ENCODE measurements around the gene AASS. TPM values are rescaled to one million over a fixed set of nuclear protein-coding genes. Genes with fewer than 3 reads are reported as not detected.

AASS gene
- total RNA-seq, 1 donor from 2014 or later: 34.4 TPM

GRCh38 chr7:122123746-122124145 is 20.3 kb downstream of the AASS start:
- Histone ChIP-seq H3K9me3 (no peaks in the 10 kb centered on the region), H3K27ac (no peak overlapping the region), H3K36me3 (no peaks in the 10 kb centered on the region), H3K27me3 (no peaks in the 10 kb centered on the region), H3K4me3 (no peak overlapping the region), H3K4me1 (no peaks in the 10 kb centered on the region)
- DNase-seq (ENCODE audit: extremely low spot score in 2 of 2): no peak
- TF ChIP-seq POLR2A (IDR thresholded peaks at IDR 0.05): no peak
- TF ChIP-seq POLR2AphosphoS5 (IDR thresholded peaks at IDR 0.05; ENCODE audit: insufficient read depth in 1 of 2, low read depth in 1 of 2): no peak
- no peak for TF ChIP-seq CTCF (IDR thresholded peaks at IDR 0.05)
- intact Hi-C loops (cut with DNase I): no loop called here

GRCh38 chr7:122118757-122119156 is 25.3 kb downstream of the AASS start:
- Histone ChIP-seq H3K36me3 (peaks cover 0 to 6% of the 10 kb centered on the region in 2 donors), H3K9me3 (no peaks in the 10 kb centered on the region)
- intact Hi-C loops (cut with DNase I): no loop called here

GRCh38 chr7:122103064-122103463 is 41.0 kb downstream of the AASS start:
- Histone ChIP-seq H3K4me1 (no peaks in the 10 kb centered on the region), H3K36me3 (peaks cover 0 to 32% of the 10 kb centered on the region in 2 donors), H3K27ac (no peak overlapping the region), H3K9me3 (peaks cover 15% of the 10 kb centered on the region), H3K4me3 (no peak overlapping the region), H3K27me3 (no peaks in the 10 kb centered on the region)
- intact Hi-C loops (cut with DNase I): no loop called here
- no peak for TF ChIP-seq CTCF (IDR thresholded peaks at IDR 0.05)
- TF ChIP-seq POLR2AphosphoS5 (IDR thresholded peaks at IDR 0.05; ENCODE audit: insufficient read depth in 1 of 2, low read depth in 1 of 2): no peak
- no peak for TF ChIP-seq POLR2A (IDR thresholded peaks at IDR 0.05)
- no peak for DNase-seq (ENCODE audit: extremely low spot score in 2 of 2)

More at GRCh38 chr7:122118757-122119156, 25.3 kb downstream of the AASS start:
- Histone ChIP-seq H3K4me3 (no peak overlapping the region), H3K27me3 (no peaks in the 10 kb centered on the region), H3K4me1 (no peaks in the 10 kb centered on the region), H3K27ac (no peak overlapping the region)
- DNase-seq (ENCODE audit: extremely low spot score in 2 of 2): no peak
- TF ChIP-seq CTCF (IDR thresholded peaks at IDR 0.05): no peak
- no peak for TF ChIP-seq POLR2AphosphoS5 (IDR thresholded peaks at IDR 0.05; ENCODE audit: insufficient read depth in 1 of 2, low read depth in 1 of 2)
- TF ChIP-seq POLR2A (IDR thresholded peaks at IDR 0.05): no peak

- TF ChIP-seq POLR2AphosphoS5 (IDR thresholded peaks at IDR 0.05; ENCODE audit: insufficient read depth in 1 of 2, low read depth in 1 of 2): no peak
- TF ChIP-seq CTCF (IDR thresholded peaks at IDR 0.05): no peak
- no peak for TF ChIP-seq POLR2A (IDR thresholded peaks at IDR 0.05)
- Histone ChIP-seq H3K4me3 (no peak overlapping the region), H3K27ac (no peak overlapping the region), H3K9me3 (peaks cover 15% of the 10 kb centered on the region), H3K4me1 (no peaks in the 10 kb centered on the region), H3K27me3 (no peaks in the 10 kb centered on the region), H3K36me3 (peaks cover 0 to 27% of the 10 kb centered on the region in 2 donors)
- intact Hi-C loops (cut with DNase I): no loop called here
- no peak for DNase-seq (ENCODE audit: extremely low spot score in 2 of 2)
These were observed 44.0 kb downstream of the AASS start for GRCh38 chr7:122100021-122100420.

- intact Hi-C loops (cut with DNase I): no loop called here
- Histone ChIP-seq H3K27ac (no peak overlapping the region), H3K4me1 (no peaks in the 10 kb centered on the region), H3K9me3 (no peaks in the 10 kb centered on the region), H3K36me3 (peaks cover 0 to 7% of the 10 kb centered on the region in 2 donors), H3K4me3 (no peak overlapping the region), H3K27me3 (no peaks in the 10 kb centered on the region)
- DNase-seq (ENCODE audit: extremely low spot score in 2 of 2): no peak
- TF ChIP-seq CTCF (IDR thresholded peaks at IDR 0.05) (no peak), POLR2A (IDR thresholded peaks at IDR 0.05) (no peak), POLR2AphosphoS5 (IDR thresholded peaks at IDR 0.05; ENCODE audit: insufficient read depth in 1 of 2, low read depth in 1 of 2) (no peak)
These were observed 48.4 kb downstream of the AASS start for GRCh38 chr7:122095642-122096041.

Measured in vagina (tissue), 2 donors.